ENCODE measurements around the gene SPATA45. TPM values are rescaled to one million over a fixed set of nuclear protein-coding genes. Genes with fewer than 3 reads are reported as not detected.
A peak's percentile ranks its signal among the peaks of the same experiment; 100 is the strongest.

The SPATA45 gene
- total and polyA plus RNA-seq, 2 of the 13 experiments (the other 11 are each of a cell fraction or from before 2014, with no cell fraction given) = 0.17 to 0.64 TPM

GRCh38 chr1:212827831-212828278 lies 19.6 kb downstream of the SPATA45 start (continued):
- TF ChIP-seq, protein P1, sequence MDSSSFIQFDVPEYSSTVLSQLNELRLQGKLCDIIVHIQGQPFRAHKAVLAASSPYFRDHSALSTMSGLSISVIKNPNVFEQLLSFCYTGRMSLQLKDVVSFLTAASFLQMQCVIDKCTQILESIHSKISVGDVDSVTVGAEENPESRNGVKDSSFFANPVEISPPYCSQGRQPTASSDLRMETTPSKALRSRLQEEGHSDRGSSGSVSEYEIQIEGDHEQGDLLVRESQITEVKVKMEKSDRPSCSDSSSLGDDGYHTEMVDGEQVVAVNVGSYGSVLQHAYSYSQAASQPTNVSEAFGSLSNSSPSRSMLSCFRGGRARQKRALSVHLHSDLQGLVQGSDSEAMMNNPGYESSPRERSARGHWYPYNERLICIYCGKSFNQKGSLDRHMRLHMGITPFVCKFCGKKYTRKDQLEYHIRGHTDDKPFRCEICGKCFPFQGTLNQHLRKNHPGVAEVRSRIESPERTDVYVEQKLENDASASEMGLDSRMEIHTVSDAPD (CRISPR knock-in tag; IDR thresholded peaks at IDR 0.05) = no peak
- TF ChIP-seq MED8 (CRISPR knock-in tag; IDR thresholded peaks at IDR 0.05; ENCODE audit: insufficient replicate concordance) = no peak
- TF ChIP-seq MIXL1 (CRISPR knock-in tag; IDR thresholded peaks at IDR 0.05) = peak; percentile 44; the same call in 1 of the 2 replicates
- TF ChIP-seq DNMT1 (CRISPR knock-in tag; IDR thresholded peaks at IDR 0.05) = no peak
- no peak for TF ChIP-seq U2AF1 (optimal IDR thresholded peaks at IDR 0.05; ENCODE audit: low read depth, low read length)
- TF ChIP-seq RNF2 (conservative IDR thresholded peaks at IDR 0.05; ENCODE audit: low read depth) = no peak
- TF ChIP-seq ZNF678 (CRISPR knock-in tag; IDR thresholded peaks at IDR 0.05) = no peak
- no peak for TF ChIP-seq CCAR2 (optimal IDR thresholded peaks at IDR 0.05; ENCODE audit: low read depth, low read length)
- TF ChIP-seq ZNF407 (CRISPR knock-in tag; IDR thresholded peaks at IDR 0.05; ENCODE audit: not compliant biosample characterization) = no peak
- no peak for TF ChIP-seq U2AF2 (IDR thresholded peaks at IDR 0.05; ENCODE audit: low read depth, low read length)
- TF ChIP-seq ZFP62 (CRISPR knock-in tag; IDR thresholded peaks at IDR 0.05) = no peak
- peak; percentile 63; the same call in 1 of the 2 replicates for TF ChIP-seq SIX1 (CRISPR knock-in tag; IDR thresholded peaks at IDR 0.05; ENCODE audit: borderline replicate concordance)
- no peak for TF ChIP-seq ZFP36 (IDR thresholded peaks at IDR 0.05; ENCODE audit: borderline replicate concordance, low read depth, low read length, partially characterized antibody)
- no peak; the same call in 1 of the 2 replicates for TF ChIP-seq ZNF670 (CRISPR knock-in tag; IDR thresholded peaks at IDR 0.05; ENCODE audit: borderline replicate concordance)
- TF ChIP-seq SMYD3 (CRISPR knock-in tag; IDR thresholded peaks at IDR 0.05) = 0 out of 2 replicates have a peak, but pooled peaks have one; percentile 37
- TF ChIP-seq GTF3A (CRISPR knock-in tag; conservative IDR thresholded peaks at IDR 0.05) = no peak
- TF ChIP-seq, protein P2, sequence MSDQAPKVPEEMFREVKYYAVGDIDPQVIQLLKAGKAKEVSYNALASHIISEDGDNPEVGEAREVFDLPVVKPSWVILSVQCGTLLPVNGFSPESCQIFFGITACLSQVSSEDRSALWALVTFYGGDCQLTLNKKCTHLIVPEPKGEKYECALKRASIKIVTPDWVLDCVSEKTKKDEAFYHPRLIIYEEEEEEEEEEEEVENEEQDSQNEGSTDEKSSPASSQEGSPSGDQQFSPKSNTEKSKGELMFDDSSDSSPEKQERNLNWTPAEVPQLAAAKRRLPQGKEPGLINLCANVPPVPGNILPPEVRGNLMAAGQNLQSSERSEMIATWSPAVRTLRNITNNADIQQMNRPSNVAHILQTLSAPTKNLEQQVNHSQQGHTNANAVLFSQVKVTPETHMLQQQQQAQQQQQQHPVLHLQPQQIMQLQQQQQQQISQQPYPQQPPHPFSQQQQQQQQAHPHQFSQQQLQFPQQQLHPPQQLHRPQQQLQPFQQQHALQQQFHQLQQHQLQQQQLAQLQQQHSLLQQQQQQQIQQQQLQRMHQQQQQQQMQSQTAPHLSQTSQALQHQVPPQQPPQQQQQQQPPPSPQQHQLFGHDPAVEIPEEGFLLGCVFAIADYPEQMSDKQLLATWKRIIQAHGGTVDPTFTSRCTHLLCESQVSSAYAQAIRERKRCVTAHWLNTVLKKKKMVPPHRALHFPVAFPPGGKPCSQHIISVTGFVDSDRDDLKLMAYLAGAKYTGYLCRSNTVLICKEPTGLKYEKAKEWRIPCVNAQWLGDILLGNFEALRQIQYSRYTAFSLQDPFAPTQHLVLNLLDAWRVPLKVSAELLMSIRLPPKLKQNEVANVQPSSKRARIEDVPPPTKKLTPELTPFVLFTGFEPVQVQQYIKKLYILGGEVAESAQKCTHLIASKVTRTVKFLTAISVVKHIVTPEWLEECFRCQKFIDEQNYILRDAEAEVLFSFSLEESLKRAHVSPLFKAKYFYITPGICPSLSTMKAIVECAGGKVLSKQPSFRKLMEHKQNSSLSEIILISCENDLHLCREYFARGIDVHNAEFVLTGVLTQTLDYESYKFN (CRISPR knock-in tag; conservative IDR thresholded peaks at IDR 0.05) = peak; percentile 93
- TF ChIP-seq SKI (IDR thresholded peaks at IDR 0.05; ENCODE audit: partially characterized antibody) = no peak

Measured in HepG2 (cell line).